KMS-11 (cell line): ENCODE data around the gene METAP1D.

ENCODE experiments used
- H2AFZ ChIP-seq: fragments of 200-600 bp; sonication (generic); 2 replicates; pipeline ENCODE4 v1.6.1; 2016; ENCODE audit warnings: antibody characterized with exemption, mixed run types, low read depth
- H3K27ac ChIP-seq: fragments of 200-600 bp; sonication (generic); 2 replicates; pipeline ENCODE4 v1.6.1; 2016; ENCODE audit warnings: mild to moderate bottlenecking, mixed run types
- H3K27me3 ChIP-seq: fragments of 200-600 bp; sonication (generic); 2 replicates; pipeline ENCODE4 v1.6.1; 2017; ENCODE audit warnings: mild to moderate bottlenecking, low read depth, mixed run types, moderate library complexity; ENCODE audit not compliant: insufficient read depth
- H3K36me3 ChIP-seq: fragments of 200-600 bp; sonication (generic); 2 replicates; pipeline ENCODE4 v1.6.1; 2017; ENCODE audit warnings: mild to moderate bottlenecking, mixed run types; ENCODE audit not compliant: insufficient read depth
- H3K4me1 ChIP-seq: fragments of 200-600 bp; sonication (generic); 2 replicates; pipeline ENCODE4 v1.6.1; 2016; ENCODE audit warnings: mild to moderate bottlenecking, low read depth, mixed run types; ENCODE audit not compliant: poor library complexity, severe bottlenecking
- H3K4me2 ChIP-seq: fragments of 200-600 bp; sonication (generic); 2 replicates; pipeline ENCODE4 v1.7.0; 2016; ENCODE audit warnings: mild to moderate bottlenecking, mixed run types
- H3K4me3 ChIP-seq: fragments of 200-600 bp; sonication (generic); IDR thresholded peaks from 2 replicates; pipeline ENCODE4 v1.6.1; 2017; ENCODE audit warnings: low read depth, low read length, mixed read lengths; ENCODE audit not compliant: insufficient read depth
- H3K79me2 ChIP-seq: fragments of 200-600 bp; sonication (generic); 2 replicates; pipeline ENCODE4 v1.6.1; 2016; ENCODE audit warnings: low read depth, mixed run types; ENCODE audit not compliant: insufficient read depth
- H3K9ac ChIP-seq: fragments of 200-600 bp; sonication (generic); 2 replicates; pipeline ENCODE4 v1.6.1; 2016; ENCODE audit warnings: mild to moderate bottlenecking, mixed run types
- H4K20me1 ChIP-seq: fragments of 200-600 bp; sonication (generic); 2 replicates; pipeline ENCODE4 v1.6.1; 2016; ENCODE audit warnings: mild to moderate bottlenecking, mixed run types; ENCODE audit not compliant: insufficient read depth
- CTCF ChIP-seq: fragments of 200-600 bp; sonication (generic); conservative IDR thresholded peaks from 2 replicates; pipeline ENCODE4 v1.6.1; 2017; ENCODE audit warnings: low read depth, mild to moderate bottlenecking, antibody characterized with exemption, low read length, moderate library complexity, mixed read lengths

METAP1D gene

GRCh38 chr2:172094294-172095145 lies 94.8 kb downstream of the METAP1D start:
- H3K27ac ChIP-seq, result no peak overlapping the region
- no peaks in the 10 kb centered on the region for H4K20me1 ChIP-seq

GRCh38 chr2:172095146-172095904 lies 95.6 kb downstream of the METAP1D start:
- H3K4me2 ChIP-seq, result peak overlapping the region; percentile 79
- H3K27ac ChIP-seq, result no peak overlapping the region
- peaks cover 94% of the 10 kb centered on the region for H3K27me3 ChIP-seq
- peak overlapping the region; percentile 85 for H3K4me3 ChIP-seq
- H3K36me3 ChIP-seq, result no peaks in the 10 kb centered on the region
- H3K79me2 ChIP-seq, result no peaks in the 10 kb centered on the region
- peaks cover 39% of the 10 kb centered on the region for H3K4me1 ChIP-seq
- H2AFZ ChIP-seq, result peak overlapping the region; percentile 95
- peak overlapping the region; percentile 22; the same call in 1 of the 2 replicates for H3K9ac ChIP-seq
- H4K20me1 ChIP-seq, result no peaks in the 10 kb centered on the region
- no peak for TF ChIP-seq CTCF

More at GRCh38 chr2:172094294-172095145, 94.8 kb downstream of the METAP1D start:
- peak overlapping the region; percentile 79 for H3K4me2 ChIP-seq
- no peaks in the 10 kb centered on the region for H3K36me3 ChIP-seq
- TF ChIP-seq CTCF, result no peak
- peak overlapping the region; percentile 95 for H2AFZ ChIP-seq
- H3K4me1 ChIP-seq, result peaks cover 38% of the 10 kb centered on the region
- H3K9ac ChIP-seq, result peak overlapping the region; percentile 22; the same call in 1 of the 2 replicates
- no peaks in the 10 kb centered on the region for H3K79me2 ChIP-seq
- H3K27me3 ChIP-seq, result peaks cover 93% of the 10 kb centered on the region
- peak overlapping the region; percentile 85 for H3K4me3 ChIP-seq

- peak overlapping the region; percentile 74 for H3K4me3 ChIP-seq
- H3K36me3 ChIP-seq, result no peaks in the 10 kb centered on the region
- no peak for TF ChIP-seq CTCF
- H3K27me3 ChIP-seq, result peaks cover 96% of the 10 kb centered on the region
- H2AFZ ChIP-seq, result peak overlapping the region; percentile 95; the same call in 1 of the 2 replicates
- H3K27ac ChIP-seq, result no peak overlapping the region
- peak overlapping the region; percentile 79 for H3K4me2 ChIP-seq
- no peaks in the 10 kb centered on the region for H3K79me2 ChIP-seq
- H3K4me1 ChIP-seq, result peaks cover 39% of the 10 kb centered on the region
- no peak overlapping the region for H3K9ac ChIP-seq
- H4K20me1 ChIP-seq, result no peaks in the 10 kb centered on the region
These were observed 96.3 kb downstream of the METAP1D start for GRCh38 chr2:172095905-172096625.
